NCI-H2196 treated with DMSO at 0.1 percent for 48 hours (cell line): ENCODE results near the gene NRIP1.

Experiments used
- DNase-seq: peaks from one replicate; lab custom pipeline; 2025; ENCODE audit not compliant: unreplicated experiment; lab: John Stamatoyannopoulos, UW

Gene NRIP1

GRCh38 chr21:15009837-15010363 is 54.9 kb downstream of the NRIP1 start:
- DNase-seq: no peak

GRCh38 chr21:15007716-15008296 is 57.0 kb downstream of the NRIP1 start:
- DNase-seq: no peak

GRCh38 chr21:15006594-15007230 is 58.1 kb downstream of the NRIP1 start:
- DNase-seq: no peak

GRCh38 chr21:15005391-15005790 is 59.4 kb downstream of the NRIP1 start:
- no peak for DNase-seq

- DNase-seq: no peak
Measured at GRCh38 chr21:15004721-15005370, 60.0 kb downstream of the NRIP1 start.

GRCh38 chr21:15003463-15004135 is 61.2 kb downstream of the NRIP1 start:
- DNase-seq: no peak

- no peak for DNase-seq
Measured at GRCh38 chr21:15001857-15002606, 62.8 kb downstream of the NRIP1 start.

GRCh38 chr21:15001113-15001512 is 63.7 kb downstream of the NRIP1 start:
- no peak for DNase-seq

- no peak for DNase-seq
Measured at GRCh38 chr21:15000081-15000480, 64.7 kb downstream of the NRIP1 start.

GRCh38 chr21:14998784-14999183 is 66.0 kb downstream of the NRIP1 start:
- no peak for DNase-seq

GRCh38 chr21:14998336-14998735 is 66.5 kb downstream of the NRIP1 start:
- no peak for DNase-seq

- DNase-seq: no peak
Measured at GRCh38 chr21:14995695-14996490, 68.9 kb downstream of the NRIP1 start.

- no peak for DNase-seq
Measured at GRCh38 chr21:14995226-14995625, 69.6 kb downstream of the NRIP1 start.

- DNase-seq: no peak
Measured at GRCh38 chr21:14993115-14993514, 71.7 kb downstream of the NRIP1 start.

GRCh38 chr21:14991957-14992356 is 72.8 kb downstream of the NRIP1 start:
- DNase-seq: no peak

GRCh38 chr21:14989359-14989758 is 75.4 kb downstream of the NRIP1 start:
- DNase-seq: no peak

- DNase-seq: no peak
Measured at GRCh38 chr21:14988760-14989159, 76.0 kb downstream of the NRIP1 start.

- no peak for DNase-seq
Measured at GRCh38 chr21:14987370-14988170, 77.2 kb downstream of the NRIP1 start.

- no peak for DNase-seq
Measured at GRCh38 chr21:14985306-14985705, 79.5 kb downstream of the NRIP1 start.
